Astrocyte (in vitro differentiated cells and primary cell): ENCODE data around the gene SCN8A. TPM values are rescaled to one million over a fixed set of nuclear protein-coding genes. Genes with fewer than 3 reads are reported as not detected.

Source experiments
- DNase-seq: peaks from one replicate; pipeline ENCODE4 v3.0.0-alpha.2; 2010; ENCODE audit warnings: low read depth
- FAIRE-seq: peaks from 2 replicates; lab custom pipeline; 2011; peaks lifted over from hg19 to GRCh38; lab: Jason Lieb, UNC
- H2AFZ ChIP-seq: 2 replicates; pipeline ENCODE4 v1.6.0; 2012; ENCODE audit warnings: low read depth, low read length, inconsistent platforms
- H3K27ac ChIP-seq: 2 replicates; pipeline ENCODE4 v1.5.1; 2011; ENCODE audit warnings: low read depth, low read length, inconsistent platforms
- H3K27me3 ChIP-seq: 2 replicates; pipeline ENCODE4 v1.6.0; 2011; ENCODE audit warnings: low read length, inconsistent platforms; ENCODE audit not compliant: insufficient read depth
- H3K36me3 ChIP-seq: 2 replicates; pipeline ENCODE4 v1.5.1; 2011; ENCODE audit warnings: low read length, inconsistent platforms; ENCODE audit not compliant: insufficient read depth
- H3K4me1 ChIP-seq: 2 replicates; pipeline ENCODE4 v1.5.1; 2011; ENCODE audit warnings: low read length, inconsistent platforms; ENCODE audit not compliant: insufficient read depth
- H3K4me2 ChIP-seq: 2 replicates; pipeline ENCODE4 v1.6.0; 2012; ENCODE audit warnings: low read length, inconsistent platforms
- H3K4me3 ChIP-seq: 2 replicates; pipeline ENCODE4 v1.5.1; 2011; ENCODE audit warnings: low read depth, mild to moderate bottlenecking, low read length, inconsistent platforms; ENCODE audit not compliant: insufficient read depth
- H3K79me2 ChIP-seq: 2 replicates; pipeline ENCODE4 v1.6.0; 2012; ENCODE audit warnings: mild to moderate bottlenecking, low read length, inconsistent platforms; ENCODE audit not compliant: insufficient read depth
- H3K9ac ChIP-seq: 2 replicates; pipeline ENCODE4 v1.6.0; 2012; ENCODE audit warnings: mild to moderate bottlenecking, low read length, inconsistent platforms
- H3K9me3 ChIP-seq: 2 replicates; pipeline ENCODE4 v1.5.1; 2012; ENCODE audit warnings: low read depth, mild to moderate bottlenecking, low read length, inconsistent platforms; ENCODE audit not compliant: insufficient read depth
- H4K20me1 ChIP-seq: 2 replicates; pipeline ENCODE4 v1.6.0; 2012; ENCODE audit warnings: low read length, inconsistent platforms; ENCODE audit not compliant: insufficient read depth
- H3K27ac Mint-ChIP-seq: one replicate; pipeline ENCODE4 v1.8.0; 2021; ENCODE audit warnings: mild to moderate bottlenecking, mixed read lengths; ENCODE audit not compliant: unreplicated experiment
- H3K27me3 Mint-ChIP-seq: one replicate; pipeline ENCODE4 v1.8.0; 2021; ENCODE audit warnings: low read depth, mixed read lengths; ENCODE audit not compliant: unreplicated experiment
- H3K36me3 Mint-ChIP-seq: one replicate; pipeline ENCODE4 v1.8.0; 2021; ENCODE audit warnings: low read depth, mixed read lengths; ENCODE audit not compliant: unreplicated experiment
- H3K4me1 Mint-ChIP-seq: one replicate; pipeline ENCODE4 v1.8.0; 2021; ENCODE audit warnings: low read depth, mixed read lengths; ENCODE audit not compliant: unreplicated experiment
- H3K4me3 Mint-ChIP-seq: one replicate; pipeline ENCODE4 v1.8.0; 2021; ENCODE audit warnings: mild to moderate bottlenecking, moderate library complexity, mixed read lengths; ENCODE audit not compliant: unreplicated experiment
- H3K9me3 Mint-ChIP-seq: one replicate; pipeline ENCODE4 v1.8.0; 2021; ENCODE audit warnings: mild to moderate bottlenecking, mixed read lengths; ENCODE audit not compliant: unreplicated experiment
- EZH2 ChIP-seq: IDR thresholded peaks from 2 replicates; pipeline ENCODE4 v1.6.1; 2012; ENCODE audit warnings: mild to moderate bottlenecking, low read length, inconsistent platforms; ENCODE audit not compliant: insufficient read depth
- total RNA-seq: library from RNA; stranded (reverse); gene quantifications from 2 replicates; pipeline ENCODE4 v1.2.1, GENCODE V29; 2021
- TF ChIP-seq, protein P1 (sequence below): IDR thresholded peaks from 2 replicates; pipeline ENCODE4 v1.5.1; 2011; ENCODE audit warnings: low read depth, mild to moderate bottlenecking, inconsistent platforms, low read length, moderate library complexity; ENCODE audit not compliant: insufficient read depth

Gene SCN8A
- total RNA-seq, 1 donor from 2014 or later = 6.5 TPM

- Mint-ChIP-seq H3K9me3 (no peaks in the 10 kb centered on the region), H3K27ac (no peak overlapping the region), H3K4me3 (peak overlapping the region; percentile 76), H3K36me3 (no peaks in the 10 kb centered on the region), H3K4me1 (peaks cover 3% of the 10 kb centered on the region), H3K27me3 (peaks cover 11% of the 10 kb centered on the region)
- Histone ChIP-seq H3K4me3 (no peak overlapping the region), H2AFZ (no peak overlapping the region), H3K4me1 (peaks cover 4% of the 10 kb centered on the region), H3K27me3 (peaks cover 24% of the 10 kb centered on the region), H3K36me3 (no peaks in the 10 kb centered on the region), H4K20me1 (peaks cover 9% of the 10 kb centered on the region), H3K79me2 (no peaks in the 10 kb centered on the region), H3K9ac (no peak overlapping the region), H3K4me2 (peak overlapping the region; percentile 3), H3K9me3 (no peaks in the 10 kb centered on the region), H3K27ac (no peak overlapping the region)
- DNase-seq (no peak), FAIRE-seq (no peak)
- TF ChIP-seq, protein P1, sequence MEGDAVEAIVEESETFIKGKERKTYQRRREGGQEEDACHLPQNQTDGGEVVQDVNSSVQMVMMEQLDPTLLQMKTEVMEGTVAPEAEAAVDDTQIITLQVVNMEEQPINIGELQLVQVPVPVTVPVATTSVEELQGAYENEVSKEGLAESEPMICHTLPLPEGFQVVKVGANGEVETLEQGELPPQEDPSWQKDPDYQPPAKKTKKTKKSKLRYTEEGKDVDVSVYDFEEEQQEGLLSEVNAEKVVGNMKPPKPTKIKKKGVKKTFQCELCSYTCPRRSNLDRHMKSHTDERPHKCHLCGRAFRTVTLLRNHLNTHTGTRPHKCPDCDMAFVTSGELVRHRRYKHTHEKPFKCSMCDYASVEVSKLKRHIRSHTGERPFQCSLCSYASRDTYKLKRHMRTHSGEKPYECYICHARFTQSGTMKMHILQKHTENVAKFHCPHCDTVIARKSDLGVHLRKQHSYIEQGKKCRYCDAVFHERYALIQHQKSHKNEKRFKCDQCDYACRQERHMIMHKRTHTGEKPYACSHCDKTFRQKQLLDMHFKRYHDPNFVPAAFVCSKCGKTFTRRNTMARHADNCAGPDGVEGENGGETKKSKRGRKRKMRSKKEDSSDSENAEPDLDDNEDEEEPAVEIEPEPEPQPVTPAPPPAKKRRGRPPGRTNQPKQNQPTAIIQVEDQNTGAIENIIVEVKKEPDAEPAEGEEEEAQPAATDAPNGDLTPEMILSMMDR = no peak
- no peak for TF ChIP-seq EZH2
Measured at GRCh38 chr12:51848841-51849735, 258.1 kb downstream of the SCN8A start.

DNA sequence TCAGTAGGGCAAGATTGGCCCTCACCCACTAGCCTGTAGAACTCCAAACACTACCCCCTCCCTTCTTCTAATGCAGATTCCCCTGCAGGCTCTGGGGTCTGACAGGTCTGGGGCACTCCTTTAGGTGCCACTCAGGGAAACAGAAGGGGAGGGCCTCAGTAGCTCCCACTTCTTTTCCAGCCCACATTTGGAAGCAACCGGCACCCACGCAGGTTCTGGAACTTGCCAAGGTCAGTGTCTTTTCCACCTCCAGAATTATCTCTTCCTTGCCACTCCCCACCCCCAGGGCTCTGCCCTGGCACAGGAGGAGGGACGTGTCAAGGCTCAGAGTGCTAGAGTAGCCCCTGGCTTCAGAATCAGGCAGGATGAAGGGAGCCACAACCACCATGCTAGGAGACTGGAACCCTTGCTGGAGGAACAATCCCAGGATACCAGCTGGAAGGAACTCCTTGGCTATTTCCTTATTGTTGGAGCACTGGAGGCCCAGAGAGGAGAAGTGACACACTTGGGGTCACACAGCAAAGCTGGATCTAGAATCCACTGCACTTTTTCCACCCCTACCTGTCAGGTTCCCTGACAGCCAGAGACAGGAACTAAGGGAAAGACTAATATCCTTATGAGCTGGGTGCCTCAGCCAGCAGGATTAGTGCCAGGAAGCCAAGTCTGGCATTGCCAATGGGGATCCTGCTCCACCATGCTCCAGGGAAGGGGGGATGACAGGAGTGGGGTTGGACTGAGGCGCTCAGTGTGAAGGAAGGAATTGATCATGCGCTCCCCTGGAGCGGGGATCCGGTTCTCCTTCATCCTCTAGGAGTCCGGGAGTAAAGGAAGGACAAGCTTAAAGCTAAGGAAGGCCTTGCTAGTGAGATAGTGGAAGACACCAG, 259.3 kb downstream of the SCN8A start:
- Histone ChIP-seq H3K36me3 (no peaks in the 10 kb centered on the region), H3K4me2 (no peak overlapping the region), H3K27ac (no peak overlapping the region), H3K27me3 (peaks cover 19% of the 10 kb centered on the region), H3K9ac (no peak overlapping the region), H4K20me1 (no peaks in the 10 kb centered on the region), H3K79me2 (no peaks in the 10 kb centered on the region), H3K4me1 (peaks cover 4% of the 10 kb centered on the region), H3K9me3 (no peaks in the 10 kb centered on the region), H2AFZ (no peak overlapping the region), H3K4me3 (no peak overlapping the region)
- peaks cover 3% of the 10 kb centered on the region for H3K4me1 Mint-ChIP-seq
- TF ChIP-seq, protein P1 = no peak
- no peak for TF ChIP-seq EZH2
- H3K4me3 Mint-ChIP-seq = no peak overlapping the region
- FAIRE-seq (no peak), DNase-seq (no peak)
- H3K27me3 Mint-ChIP-seq = peaks cover 9% of the 10 kb centered on the region
- no peaks in the 10 kb centered on the region for H3K9me3 Mint-ChIP-seq
- H3K36me3 Mint-ChIP-seq = no peaks in the 10 kb centered on the region
- H3K27ac Mint-ChIP-seq = no peak overlapping the region
